Kidney (tissue), 14 donors: ENCODE data around the gene KREMEN1. TPM values are rescaled to one million over a fixed set of nuclear protein-coding genes. Genes with fewer than 3 reads are reported as not detected.

Experiments
- DNase-seq, 5 donors: peaks; one replicate each; pipeline ENCODE4 v3.0.0-alpha.2; 2013 to 2020
- FAIRE-seq: peaks from 2 replicates; lab custom pipeline; 2012; peaks lifted over from hg19 to GRCh38; lab: Jason Lieb, UNC
- H3K27ac ChIP-seq, 2 donors: one replicate each; pipeline ENCODE4 v1.7.0; 2013; ENCODE audit warnings: low read depth in 2 of 2, low read length in 2 of 2, inconsistent platforms in 1 of 2
- H3K27me3 ChIP-seq: one replicate; pipeline ENCODE4 v1.7.1; 2013; ENCODE audit warnings: low read length, inconsistent platforms; ENCODE audit not compliant: control insufficient read depth, insufficient read depth
- H3K36me3 ChIP-seq, 3 donors: one replicate each; pipeline versions ENCODE4 v1.7.0 to v1.7.1; 2013; ENCODE audit warnings: low read length in 3 of 3, control low read depth in 1 of 3, inconsistent platforms in 1 of 3; ENCODE audit not compliant: insufficient read depth in 3 of 3, control insufficient read depth in 2 of 3
- H3K4me1 ChIP-seq, 3 donors: one replicate each; pipeline versions ENCODE4 v1.7.0 to v1.7.1; 2013; ENCODE audit warnings: low read length in 3 of 3, inconsistent platforms in 1 of 3, low read depth in 1 of 3; ENCODE audit not compliant: control insufficient read depth in 2 of 3, insufficient read depth in 2 of 3
- H3K4me3 ChIP-seq, 3 donors: one replicate each; pipeline versions ENCODE4 v1.7.0 to v1.8.1; 2013; ENCODE audit warnings: low read length in 3 of 3, control low read depth in 1 of 3, inconsistent platforms in 1 of 3
- H3K9ac ChIP-seq, 3 donors: one replicate each; pipeline versions ENCODE4 v1.7.0 to v1.7.1; 2013; ENCODE audit warnings: low read length in 3 of 3, control low read depth in 1 of 3, inconsistent platforms in 1 of 3
- H3K9me3 ChIP-seq, 3 donors: one replicate each; pipeline versions ENCODE4 v1.7.0 to v1.7.1; 2013; ENCODE audit warnings: low read length in 3 of 3, control low read depth in 1 of 3, inconsistent platforms in 1 of 3; ENCODE audit not compliant: control insufficient read depth in 2 of 3, insufficient read depth in 1 of 3
- CTCF ChIP-seq: IDR thresholded peaks from 3 replicates; pipeline ENCODE4 v1.5.1; 2012; ENCODE audit warnings: mild to moderate bottlenecking, moderate library complexity, borderline replicate concordance; ENCODE audit not compliant: insufficient read depth; ENCODE audit errors: extremely low read depth
- intact Hi-C: fragments of 100-400 bp; cut with DNase I; formaldehyde crosslinking; loops from one replicate; pipeline ENCODE4 v1.11.1; 2022
- polyA plus RNA-seq: library from polyadenylated mRNA; stranded (reverse); fragments of 350-450 nt; fragmentation: Illumina TruSeq; extraction: RNeasy Lipid Tissue Mini Kit (QIAGEN cat#74804); gene quantifications from one replicate; pipeline ENCODE4 v1.2.3, GENCODE V29; 2014; ENCODE audit warnings: low read depth, low replicate concordance; ENCODE audit not compliant: insufficient read depth
- total RNA-seq: library from RNA; stranded (reverse); fragmentation: NEBNext Ultra II Directional; extraction: Animal tissue kit (Norgen Biotek cat#: 25700); gene quantifications from one replicate; pipeline ENCODE4 v1.2.1, GENCODE V29; 2021
- donor health status: control.
- donor health status: control.
- donor health status: control.
- donor health status: control.
- donor health status: control.
- donor health status: DM: yes; HTN: yes; CAD: no.
- donor health status: Normal renal cell carcinoma (clear cell type).

The KREMEN1 gene
- total and polyA plus RNA-seq, 2 donors from 2014 or later, result 9.3 to 16.2 TPM

GRCh38 chr22:29093030-29093429 is 20.2 kb downstream of the KREMEN1 start:
- Histone ChIP-seq H3K27ac (no peak overlapping the region), H3K9ac (no peak overlapping the region), H3K4me1 (peaks cover 0 to 6% (median 5%) of the 10 kb centered on the region in 3 donors), H3K27me3 (no peaks in the 10 kb centered on the region), H3K4me3 (no peak overlapping the region), H3K9me3 (no peaks in the 10 kb centered on the region), H3K36me3 (peaks cover 0 to 8% (median 5%) of the 10 kb centered on the region in 3 donors)
- DNase-seq (no peak), FAIRE-seq (no peak)
- intact Hi-C loops, result no loop called here
- TF ChIP-seq CTCF, result no peak

- H3K27me3 ChIP-seq, result no peaks in the 10 kb centered on the region
- H3K27ac ChIP-seq, result no peak overlapping the region
- H3K9me3 ChIP-seq, result no peaks in the 10 kb centered on the region
- peaks cover 0 to 6% (median 5%) of the 10 kb centered on the region in 3 donors for H3K4me1 ChIP-seq
- TF ChIP-seq CTCF, result no peak
- no peak overlapping the region for H3K9ac ChIP-seq
- H3K4me3 ChIP-seq, result no peak overlapping the region
- DNase-seq, result peak in 4 of 5 donors; percentile 46 to 89 (median 72)
- FAIRE-seq, result no peak
- intact Hi-C loops, result no loop called here
- peaks cover 0 to 8% (median 5%) of the 10 kb centered on the region in 3 donors for H3K36me3 ChIP-seq
These were observed 20.9 kb downstream of the KREMEN1 start for GRCh38 chr22:29093501-29094300.

DNA sequence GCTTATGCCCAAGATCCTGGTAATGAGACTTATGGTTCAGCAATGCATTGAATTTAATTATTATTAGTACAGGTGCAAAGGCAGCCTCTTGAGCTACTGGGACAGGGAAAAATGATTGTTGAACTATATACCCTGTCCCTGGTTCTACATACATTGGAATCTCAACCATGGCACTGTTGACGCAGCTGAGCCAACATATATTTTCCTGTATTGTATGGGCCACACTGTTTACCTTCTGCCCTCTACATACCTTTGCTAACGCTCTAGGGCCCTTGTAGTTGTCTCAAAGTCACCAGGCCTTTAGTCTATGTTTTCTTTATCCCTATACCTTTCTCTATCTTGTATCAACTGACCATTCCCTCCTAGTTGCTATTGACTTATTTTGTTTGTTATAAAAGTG is 22.6 kb downstream of the KREMEN1 start:
- peaks cover 0 to 11% (median 5%) of the 10 kb centered on the region in 3 donors for H3K36me3 ChIP-seq
- no peak overlapping the region for H3K27ac ChIP-seq
- no peaks in the 10 kb centered on the region for H3K9me3 ChIP-seq
- intact Hi-C loops, result no loop called here
- TF ChIP-seq CTCF, result no peak
- DNase-seq, result no peak
- H3K27me3 ChIP-seq, result no peaks in the 10 kb centered on the region
- H3K4me3 ChIP-seq, result no peak overlapping the region
- H3K4me1 ChIP-seq, result peaks cover 0 to 6% (median 2%) of the 10 kb centered on the region in 3 donors
- no peak overlapping the region for H3K9ac ChIP-seq
- no peak for FAIRE-seq
